HEK293T (cell line): ENCODE data around the gene ANO10.

ENCODE experiments used
- CTCF ChIA-PET: fragments of 350-600 bp; formaldehyde crosslinking; extraction: SDS; loops from one replicate; lab custom pipeline; 2021; ENCODE audit warnings: antibody characterized with exemption, inconsistent platforms; lab: Yijun Ruan, JAX
- POLR2A ChIA-PET: fragments of 350-600 bp; formaldehyde crosslinking; extraction: SDS; loops from one replicate; lab custom pipeline; 2020; ENCODE audit warnings: antibody characterized with exemption, inconsistent platforms; lab: Yijun Ruan, JAX
- DNase-seq: peaks from one replicate; pipeline ENCODE4 v3.0.0; 2012; ENCODE audit warnings: mixed read lengths; ENCODE audit errors: extremely low spot score
- ARNT ChIP-seq: fragments of 450-650 bp; IDR thresholded peaks from 2 replicates; pipeline ENCODE4 v1.6.1; 2017; ENCODE audit warnings: mild to moderate bottlenecking
- BHLHE40 ChIP-seq: fragments of 450-650 bp; IDR thresholded peaks from 2 replicates; pipeline ENCODE4 v1.6.1; 2016; ENCODE audit warnings: mild to moderate bottlenecking, moderate library complexity, borderline replicate concordance
- CTBP1 ChIP-seq: fragments of 450-650 bp; IDR thresholded peaks from 2 replicates; pipeline ENCODE4 v1.6.1; 2016; ENCODE audit warnings: borderline replicate concordance
- ELF4 ChIP-seq: fragments of 450-650 bp; IDR thresholded peaks from 2 replicates; pipeline ENCODE4 v1.6.1; 2017; ENCODE audit warnings: antibody characterized with exemption
- FOXA1 ChIP-seq: fragments of 450-650 bp; IDR thresholded peaks from 2 replicates; pipeline ENCODE4 v1.6.1; 2016; ENCODE audit warnings: mild to moderate bottlenecking
- FOXK2 ChIP-seq: fragments of 450-650 bp; IDR thresholded peaks from 2 replicates; pipeline ENCODE4 v1.6.1; 2016; ENCODE audit warnings: mild to moderate bottlenecking
- FOXM1 ChIP-seq: fragments of 450-650 bp; IDR thresholded peaks from 2 replicates; pipeline ENCODE4 v1.6.1; 2017; ENCODE audit warnings: mild to moderate bottlenecking, borderline replicate concordance
- HDGF ChIP-seq: fragments of 450-650 bp; IDR thresholded peaks from 2 replicates; pipeline ENCODE4 v1.6.1; 2017; ENCODE audit warnings: antibody characterized with exemption, borderline replicate concordance
- L3MBTL2 ChIP-seq: fragments of 450-650 bp; conservative IDR thresholded peaks from 2 replicates; pipeline ENCODE4 v1.6.1; 2016; ENCODE audit warnings: mild to moderate bottlenecking
- LEF1 ChIP-seq: fragments of 450-650 bp; IDR thresholded peaks from 2 replicates; pipeline ENCODE4 v1.6.1; 2017; ENCODE audit warnings: mild to moderate bottlenecking, borderline replicate concordance
- NFRKB ChIP-seq: fragments of 450-650 bp; IDR thresholded peaks from 2 replicates; pipeline ENCODE4 v1.6.1; 2016; ENCODE audit warnings: mild to moderate bottlenecking, moderate library complexity
- PKNOX1 ChIP-seq: fragments of 450-650 bp; IDR thresholded peaks from 2 replicates; pipeline ENCODE4 v1.6.1; 2016
- SP1 ChIP-seq: fragments of 450-650 bp; IDR thresholded peaks from 2 replicates; pipeline ENCODE4 v1.6.1; 2017
- SUZ12 ChIP-seq: fragments of 450-650 bp; IDR thresholded peaks from 2 replicates; pipeline ENCODE4 v1.6.1; 2016; ENCODE audit warnings: mild to moderate bottlenecking
- TARDBP ChIP-seq: fragments of 450-650 bp; IDR thresholded peaks from 2 replicates; pipeline ENCODE4 v1.6.1; 2016
- ZNF384 ChIP-seq: fragments of 450-650 bp; IDR thresholded peaks from 2 replicates; pipeline ENCODE4 v1.6.1; 2016

ANO10 gene

GRCh38 chr3:43345877-43346276 is 275.9 kb downstream of the ANO10 start:
- CTCF ChIA-PET = interaction anchor here (0.7 kb wide), 1 partner anchor 12 kb away, joined by 3 read pairs; no protein-coding TSS in a partner anchor
- POLR2A ChIA-PET = no interaction called here
- no peak for TF ChIP-seq ELF4
- TF ChIP-seq FOXK2 = no peak
- TF ChIP-seq NFRKB = no peak
- TF ChIP-seq L3MBTL2 = no peak
- TF ChIP-seq SUZ12 = no peak
- no peak for TF ChIP-seq HDGF
- no peak for TF ChIP-seq CTBP1
- no peak for TF ChIP-seq ZNF384
- TF ChIP-seq TARDBP = no peak
- no peak for TF ChIP-seq BHLHE40
- no peak for TF ChIP-seq ARNT
- TF ChIP-seq PKNOX1 = no peak
- no peak for TF ChIP-seq FOXM1
- no peak for TF ChIP-seq SP1
- no peak for TF ChIP-seq LEF1
- no peak for TF ChIP-seq FOXA1
- DNase-seq = no peak

- POLR2A ChIA-PET = no interaction called here
- TF ChIP-seq SUZ12 (no peak), FOXK2 (no peak), SP1 (no peak), PKNOX1 (no peak), FOXM1 (no peak), HDGF (no peak), BHLHE40 (no peak), NFRKB (no peak), TARDBP (no peak), L3MBTL2 (no peak), LEF1 (no peak), ARNT (no peak), ELF4 (no peak)
- CTCF ChIA-PET = interaction anchor here (0.7 kb wide), 1 partner anchor 11 kb away, joined by 3 read pairs; no protein-coding TSS in a partner anchor
- no peak for DNase-seq
Observed at GRCh38 chr3:43345246-43345645, 276.6 kb downstream of the ANO10 start.

DNA sequence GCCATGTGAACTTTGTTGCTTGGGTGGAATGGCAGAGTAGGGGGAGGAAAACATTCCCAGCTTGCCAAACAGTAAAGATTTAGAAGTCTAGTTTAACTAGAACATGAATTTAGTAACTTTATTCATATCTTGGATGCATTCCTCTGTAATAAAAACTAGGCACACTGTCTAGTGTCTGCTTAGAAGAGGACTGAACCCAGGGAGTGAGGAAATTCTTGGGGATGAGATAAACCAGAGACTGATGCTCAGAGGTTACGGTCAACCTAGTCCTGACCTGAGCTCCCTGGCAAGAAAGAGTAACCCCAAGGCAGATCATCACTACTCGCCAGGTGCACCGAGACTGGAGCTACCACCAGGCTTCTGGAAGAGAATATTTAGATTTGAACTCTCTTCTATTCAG is 277.3 kb downstream of the ANO10 start:
- POLR2A ChIA-PET = no interaction called here
- no peak for TF ChIP-seq CTBP1
- no peak for TF ChIP-seq SP1
- TF ChIP-seq SUZ12 = no peak
- TF ChIP-seq NFRKB = no peak
- TF ChIP-seq ZNF384 = no peak
- TF ChIP-seq FOXM1 = no peak
- no peak for TF ChIP-seq LEF1
- no peak for TF ChIP-seq TARDBP
- no peak for TF ChIP-seq PKNOX1
- TF ChIP-seq L3MBTL2 = no peak
- no peak for TF ChIP-seq FOXK2
- TF ChIP-seq ELF4 = no peak
- no peak for TF ChIP-seq ARNT
- no peak for TF ChIP-seq HDGF
- no peak for TF ChIP-seq BHLHE40
- no peak for TF ChIP-seq FOXA1
- CTCF ChIA-PET = no interaction called here
- no peak for DNase-seq

GRCh38 chr3:43343815-43344214 is 278.0 kb downstream of the ANO10 start:
- ChIA-PET CTCF (no interaction called here), POLR2A (no interaction called here)
- DNase-seq = no peak
- TF ChIP-seq BHLHE40 (no peak), SP1 (no peak), FOXK2 (no peak), PKNOX1 (no peak), ARNT (no peak), SUZ12 (no peak), NFRKB (no peak), CTBP1 (no peak), LEF1 (no peak), ZNF384 (no peak), FOXM1 (no peak), HDGF (no peak), L3MBTL2 (no peak), FOXA1 (no peak), TARDBP (no peak), ELF4 (no peak)

GRCh38 chr3:43343185-43343584 is 278.6 kb downstream of the ANO10 start:
- DNase-seq = no peak
- ChIA-PET POLR2A (no interaction called here), CTCF (no interaction called here)
- TF ChIP-seq L3MBTL2 (no peak), BHLHE40 (no peak), PKNOX1 (no peak), NFRKB (no peak), CTBP1 (no peak), SP1 (no peak), FOXA1 (no peak), ELF4 (no peak), FOXK2 (no peak), ZNF384 (no peak), ARNT (no peak), SUZ12 (no peak), HDGF (no peak)
